SK-N-SH treated with all-trans-retinoic acid at 6 μM for 48 hours (cell line): ENCODE results near the gene ZSWIM7.

Experiments used
- ATAC-seq: fragments of 200-7000 bp; cut with Tn5 transposase; 3 replicates; pipeline ENCODE4 v1.9.1; 2020; ENCODE audit warnings: mild to moderate bottlenecking, moderate library complexity
- ARNTL ChIP-seq: fragments of 450-650 bp; formaldehyde crosslinking; IDR thresholded peaks from 2 replicates; pipeline ENCODE4 v1.5.0; 2020; ENCODE audit warnings: low read depth, mild to moderate bottlenecking, moderate library complexity, borderline replicate concordance
- BACH2 ChIP-seq: fragments of 250-450 bp; sonication (Bioruptor Pico); IDR thresholded peaks from 2 replicates; pipeline ENCODE4 v1.9.0; 2021; ENCODE audit warnings: mild to moderate bottlenecking, borderline replicate concordance
- CSDC2 ChIP-seq: fragments of 250-450 bp; sonication (Bioruptor Pico); IDR thresholded peaks from 2 replicates; pipeline ENCODE4 v1.5.0; 2020; ENCODE audit warnings: mild to moderate bottlenecking, moderate library complexity
- ESRRG ChIP-seq: fragments of 250-450 bp; sonication (Bioruptor Pico); IDR thresholded peaks from 2 replicates; pipeline ENCODE4 v1.6.1; 2021; ENCODE audit warnings: mild to moderate bottlenecking
- ISL1 ChIP-seq: fragments of 250-450 bp; sonication (Bioruptor Pico); IDR thresholded peaks from 2 replicates; pipeline ENCODE4 v2.1.2; 2022; ENCODE audit warnings: mild to moderate bottlenecking, moderate library complexity
- OSR1 ChIP-seq: fragments of 250-450 bp; sonication (Bioruptor Pico); IDR thresholded peaks from 2 replicates; pipeline ENCODE4 v1.8.0; 2022; ENCODE audit warnings: moderate library complexity, mild to moderate bottlenecking, inconsistent platforms
- RARB ChIP-seq: fragments of 250-450 bp; sonication (Bioruptor Pico); IDR thresholded peaks from 2 replicates; pipeline ENCODE4 v1.8.0; 2021; ENCODE audit warnings: mild to moderate bottlenecking, moderate library complexity
- SNAI2 ChIP-seq: fragments of 250-450 bp; sonication (Bioruptor Pico); IDR thresholded peaks from 2 replicates; pipeline ENCODE4 v1.5.0; 2020; ENCODE audit warnings: mild to moderate bottlenecking, moderate library complexity
- TCF4 ChIP-seq: fragments of 250-450 bp; sonication (Bioruptor Pico); IDR thresholded peaks from 2 replicates; pipeline ENCODE4 v1.8.0; 2021; ENCODE audit warnings: mild to moderate bottlenecking, moderate library complexity, borderline replicate concordance
- TOX ChIP-seq: fragments of 250-450 bp; sonication (Bioruptor Pico); IDR thresholded peaks from 2 replicates; pipeline ENCODE4 v1.8.0; 2021; ENCODE audit warnings: mild to moderate bottlenecking, moderate library complexity, borderline replicate concordance
- ZC3H10 ChIP-seq: fragments of 250-450 bp; sonication (Bioruptor Pico); IDR thresholded peaks from 2 replicates; pipeline ENCODE4 v1.5.1; 2021; ENCODE audit warnings: mild to moderate bottlenecking, moderate library complexity
- ZFP3 ChIP-seq: fragments of 250-450 bp; sonication (Bioruptor Pico); IDR thresholded peaks from 2 replicates; pipeline ENCODE4 v1.5.0; 2020; ENCODE audit warnings: mild to moderate bottlenecking, moderate library complexity
- ZFP30 ChIP-seq: fragments of 450-650 bp; formaldehyde crosslinking; IDR thresholded peaks from 2 replicates; pipeline ENCODE4 v1.5.0; 2022; ENCODE audit warnings: mild to moderate bottlenecking, moderate library complexity
- ZNF70 ChIP-seq: fragments of 450-650 bp; formaldehyde crosslinking; IDR thresholded peaks from 2 replicates; pipeline ENCODE4 v1.5.0; 2020; ENCODE audit warnings: mild to moderate bottlenecking, moderate library complexity
- ZNF8 ChIP-seq: fragments of 450-650 bp; formaldehyde crosslinking; IDR thresholded peaks from 2 replicates; pipeline ENCODE4 v1.5.0; 2020; ENCODE audit warnings: mild to moderate bottlenecking, moderate library complexity
- TF ChIP-seq, protein P1 (sequence below): fragments of 250-450 bp; sonication (Bioruptor Pico); IDR thresholded peaks from 2 replicates; pipeline ENCODE4 v1.5.1; 2020; ENCODE audit warnings: low read depth, mild to moderate bottlenecking, moderate library complexity
- TF ChIP-seq, protein P2 (sequence below): fragments of 250-450 bp; sonication (Bioruptor Pico); IDR thresholded peaks from 2 replicates; pipeline ENCODE4 v1.8.0; 2021; ENCODE audit warnings: low read depth, mild to moderate bottlenecking, moderate library complexity, borderline replicate concordance
- TF ChIP-seq, protein P3 (sequence below): fragments of 250-450 bp; sonication (Bioruptor Pico); IDR thresholded peaks from 2 replicates; pipeline ENCODE4 v1.8.0; 2020; ENCODE audit warnings: mild to moderate bottlenecking, moderate library complexity, borderline replicate concordance
- TF ChIP-seq, protein P4 (sequence below): fragments of 250-450 bp; sonication (Bioruptor Pico); IDR thresholded peaks from 2 replicates; pipeline ENCODE4 v1.5.0; 2020; ENCODE audit warnings: mild to moderate bottlenecking, moderate library complexity

Gene ZSWIM7

DNA sequence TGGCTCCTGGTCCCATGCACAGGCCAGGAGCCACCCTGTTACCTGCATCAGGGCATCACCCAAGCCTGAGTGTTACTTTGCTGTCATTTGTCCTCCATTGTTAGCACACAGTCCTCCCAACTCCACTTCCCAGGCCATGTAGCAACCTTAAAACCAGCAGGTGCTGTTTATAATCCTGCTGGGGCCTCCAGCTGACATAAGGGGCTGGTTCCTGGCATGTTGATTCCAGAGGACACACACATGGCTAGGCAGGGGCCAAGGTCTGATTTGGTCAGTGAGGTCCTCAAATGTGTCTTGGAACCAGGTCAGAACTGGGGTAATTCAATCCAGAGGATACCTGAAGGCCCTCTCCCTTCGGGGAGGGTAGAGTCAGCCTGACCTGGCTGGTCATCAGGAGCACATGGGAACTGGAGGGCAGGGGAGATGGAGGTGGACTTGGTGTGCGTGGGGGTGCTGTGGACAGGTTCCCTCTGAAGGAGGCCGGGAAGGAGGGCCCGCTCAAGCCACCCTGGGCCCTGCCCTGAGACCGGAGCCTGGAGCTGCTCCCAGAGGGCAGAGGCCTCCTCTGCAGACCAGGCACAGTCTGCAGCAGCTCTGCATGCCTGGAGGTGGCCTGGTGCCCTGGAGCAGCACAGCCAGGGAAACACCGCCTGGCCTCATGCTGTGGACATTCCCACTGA lies 48.0 kb downstream of the ZSWIM7 start:
- TF ChIP-seq, protein P1, sequence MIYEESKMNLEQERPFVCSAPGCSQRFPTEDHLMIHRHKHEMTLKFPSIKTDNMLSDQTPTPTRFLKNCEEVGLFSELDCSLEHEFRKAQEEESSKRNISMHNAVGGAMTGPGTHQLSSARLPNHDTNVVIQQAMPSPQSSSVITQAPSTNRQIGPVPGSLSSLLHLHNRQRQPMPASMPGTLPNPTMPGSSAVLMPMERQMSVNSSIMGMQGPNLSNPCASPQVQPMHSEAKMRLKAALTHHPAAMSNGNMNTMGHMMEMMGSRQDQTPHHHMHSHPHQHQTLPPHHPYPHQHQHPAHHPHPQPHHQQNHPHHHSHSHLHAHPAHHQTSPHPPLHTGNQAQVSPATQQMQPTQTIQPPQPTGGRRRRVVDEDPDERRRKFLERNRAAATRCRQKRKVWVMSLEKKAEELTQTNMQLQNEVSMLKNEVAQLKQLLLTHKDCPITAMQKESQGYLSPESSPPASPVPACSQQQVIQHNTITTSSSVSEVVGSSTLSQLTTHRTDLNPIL: no peak
- no peak for TF ChIP-seq ZFP30 (CRISPR knock-in tag)
- no peak for TF ChIP-seq ZNF70 (CRISPR knock-in tag)
- no peak for TF ChIP-seq ZFP3
- TF ChIP-seq, protein P2, sequence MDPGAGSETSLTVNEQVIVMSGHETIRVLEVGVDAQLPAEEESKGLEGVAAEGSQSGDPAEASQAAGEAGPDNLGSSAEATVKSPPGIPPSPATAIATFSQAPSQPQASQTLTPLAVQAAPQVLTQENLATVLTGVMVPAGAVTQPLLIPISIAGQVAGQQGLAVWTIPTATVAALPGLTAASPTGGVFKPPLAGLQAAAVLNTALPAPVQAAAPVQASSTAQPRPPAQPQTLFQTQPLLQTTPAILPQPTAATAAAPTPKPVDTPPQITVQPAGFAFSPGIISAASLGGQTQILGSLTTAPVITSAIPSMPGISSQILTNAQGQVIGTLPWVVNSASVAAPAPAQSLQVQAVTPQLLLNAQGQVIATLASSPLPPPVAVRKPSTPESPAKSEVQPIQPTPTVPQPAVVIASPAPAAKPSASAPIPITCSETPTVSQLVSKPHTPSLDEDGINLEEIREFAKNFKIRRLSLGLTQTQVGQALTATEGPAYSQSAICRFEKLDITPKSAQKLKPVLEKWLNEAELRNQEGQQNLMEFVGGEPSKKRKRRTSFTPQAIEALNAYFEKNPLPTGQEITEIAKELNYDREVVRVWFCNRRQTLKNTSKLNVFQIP (CRISPR knock-in tag): no peak
- TF ChIP-seq CSDC2 (CRISPR knock-in tag): no peak
- TF ChIP-seq TCF4 (CRISPR knock-in tag): no peak
- TF ChIP-seq ZC3H10 (CRISPR knock-in tag): no peak
- no peak for TF ChIP-seq SNAI2 (CRISPR knock-in tag)
- TF ChIP-seq OSR1 (CRISPR knock-in tag): no peak
- ATAC-seq: no peak

DNA sequence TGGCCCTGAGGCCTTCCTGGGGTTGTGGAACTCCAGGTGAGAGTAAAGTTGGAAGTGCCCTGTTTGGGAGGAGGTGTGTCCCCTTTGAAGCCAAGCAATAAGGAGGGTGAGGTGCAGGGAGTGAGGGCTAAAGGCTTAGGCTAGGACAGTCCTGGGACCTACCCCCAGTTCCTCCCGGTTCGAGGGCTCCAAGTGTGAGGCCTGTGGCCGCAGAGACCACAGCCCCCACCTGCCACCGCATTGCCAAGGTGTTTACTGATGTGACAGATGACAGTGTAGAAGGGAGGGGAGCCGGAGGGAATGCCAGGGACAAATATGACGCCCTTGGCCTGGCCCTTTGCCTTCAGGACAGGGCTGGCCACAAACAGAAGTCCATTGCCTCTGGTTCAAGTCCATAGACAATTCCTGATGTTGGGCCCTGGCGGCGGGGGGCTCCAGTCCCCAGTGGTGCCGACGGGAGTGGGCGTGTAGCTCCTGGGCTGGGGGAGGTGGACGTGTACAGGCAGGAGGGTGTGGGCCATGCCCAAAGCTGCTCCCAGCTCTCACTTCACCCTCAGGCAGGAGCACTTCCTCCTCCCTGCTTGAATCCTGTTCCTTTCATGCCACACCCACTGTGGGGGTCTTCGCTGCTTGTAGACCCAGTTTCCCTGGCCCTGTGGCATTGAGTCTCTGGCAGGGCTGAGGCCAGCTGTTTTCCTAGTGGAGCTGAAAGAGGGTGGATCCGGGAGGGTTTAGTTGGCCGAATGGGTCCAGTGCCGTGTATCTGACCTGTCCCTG lies 51.3 kb downstream of the ZSWIM7 start:
- ATAC-seq: no peak
- TF ChIP-seq ESRRG (CRISPR knock-in tag): no peak
- no peak for TF ChIP-seq BACH2
- TF ChIP-seq ZNF8 (CRISPR knock-in tag): no peak
- no peak for TF ChIP-seq ZFP30 (CRISPR knock-in tag)
- TF ChIP-seq, protein P2 (CRISPR knock-in tag): no peak
- no peak for TF ChIP-seq ZFP3
- no peak for TF ChIP-seq ARNTL (CRISPR knock-in tag)
- TF ChIP-seq SNAI2 (CRISPR knock-in tag): no peak
- TF ChIP-seq, protein P3, sequence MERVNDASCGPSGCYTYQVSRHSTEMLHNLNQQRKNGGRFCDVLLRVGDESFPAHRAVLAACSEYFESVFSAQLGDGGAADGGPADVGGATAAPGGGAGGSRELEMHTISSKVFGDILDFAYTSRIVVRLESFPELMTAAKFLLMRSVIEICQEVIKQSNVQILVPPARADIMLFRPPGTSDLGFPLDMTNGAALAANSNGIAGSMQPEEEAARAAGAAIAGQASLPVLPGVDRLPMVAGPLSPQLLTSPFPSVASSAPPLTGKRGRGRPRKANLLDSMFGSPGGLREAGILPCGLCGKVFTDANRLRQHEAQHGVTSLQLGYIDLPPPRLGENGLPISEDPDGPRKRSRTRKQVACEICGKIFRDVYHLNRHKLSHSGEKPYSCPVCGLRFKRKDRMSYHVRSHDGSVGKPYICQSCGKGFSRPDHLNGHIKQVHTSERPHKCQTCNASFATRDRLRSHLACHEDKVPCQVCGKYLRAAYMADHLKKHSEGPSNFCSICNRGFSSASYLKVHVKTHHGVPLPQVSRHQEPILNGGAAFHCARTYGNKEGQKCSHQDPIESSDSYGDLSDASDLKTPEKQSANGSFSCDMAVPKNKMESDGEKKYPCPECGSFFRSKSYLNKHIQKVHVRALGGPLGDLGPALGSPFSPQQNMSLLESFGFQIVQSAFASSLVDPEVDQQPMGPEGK: no peak

DNA sequence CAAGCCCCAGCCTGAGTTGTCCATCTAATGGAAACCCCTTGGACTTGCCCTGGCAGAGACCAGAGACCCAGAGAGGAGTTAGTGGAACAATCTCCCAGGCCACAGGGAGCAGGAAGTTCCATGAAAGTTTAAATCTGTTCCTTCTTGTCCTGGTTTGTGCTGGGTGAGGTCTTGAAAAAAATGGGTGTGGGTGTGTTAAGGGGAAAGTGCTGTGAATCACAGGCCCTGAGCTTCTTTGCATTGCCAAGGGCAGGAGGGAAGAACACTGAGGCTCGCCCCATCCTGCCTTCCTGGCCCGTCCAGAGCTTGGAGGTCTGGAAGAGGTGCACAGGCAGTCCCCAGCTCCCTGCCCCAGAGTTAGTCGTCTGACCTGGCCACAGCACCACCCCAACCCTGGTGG lies 52.2 kb downstream of the ZSWIM7 start:
- TF ChIP-seq TOX (CRISPR knock-in tag): no peak
- TF ChIP-seq OSR1 (CRISPR knock-in tag): no peak
- no peak for TF ChIP-seq ZFP30 (CRISPR knock-in tag)
- TF ChIP-seq, protein P3: no peak
- TF ChIP-seq, protein P2 (CRISPR knock-in tag): no peak
- no peak for TF ChIP-seq SNAI2 (CRISPR knock-in tag)
- TF ChIP-seq, protein P4, sequence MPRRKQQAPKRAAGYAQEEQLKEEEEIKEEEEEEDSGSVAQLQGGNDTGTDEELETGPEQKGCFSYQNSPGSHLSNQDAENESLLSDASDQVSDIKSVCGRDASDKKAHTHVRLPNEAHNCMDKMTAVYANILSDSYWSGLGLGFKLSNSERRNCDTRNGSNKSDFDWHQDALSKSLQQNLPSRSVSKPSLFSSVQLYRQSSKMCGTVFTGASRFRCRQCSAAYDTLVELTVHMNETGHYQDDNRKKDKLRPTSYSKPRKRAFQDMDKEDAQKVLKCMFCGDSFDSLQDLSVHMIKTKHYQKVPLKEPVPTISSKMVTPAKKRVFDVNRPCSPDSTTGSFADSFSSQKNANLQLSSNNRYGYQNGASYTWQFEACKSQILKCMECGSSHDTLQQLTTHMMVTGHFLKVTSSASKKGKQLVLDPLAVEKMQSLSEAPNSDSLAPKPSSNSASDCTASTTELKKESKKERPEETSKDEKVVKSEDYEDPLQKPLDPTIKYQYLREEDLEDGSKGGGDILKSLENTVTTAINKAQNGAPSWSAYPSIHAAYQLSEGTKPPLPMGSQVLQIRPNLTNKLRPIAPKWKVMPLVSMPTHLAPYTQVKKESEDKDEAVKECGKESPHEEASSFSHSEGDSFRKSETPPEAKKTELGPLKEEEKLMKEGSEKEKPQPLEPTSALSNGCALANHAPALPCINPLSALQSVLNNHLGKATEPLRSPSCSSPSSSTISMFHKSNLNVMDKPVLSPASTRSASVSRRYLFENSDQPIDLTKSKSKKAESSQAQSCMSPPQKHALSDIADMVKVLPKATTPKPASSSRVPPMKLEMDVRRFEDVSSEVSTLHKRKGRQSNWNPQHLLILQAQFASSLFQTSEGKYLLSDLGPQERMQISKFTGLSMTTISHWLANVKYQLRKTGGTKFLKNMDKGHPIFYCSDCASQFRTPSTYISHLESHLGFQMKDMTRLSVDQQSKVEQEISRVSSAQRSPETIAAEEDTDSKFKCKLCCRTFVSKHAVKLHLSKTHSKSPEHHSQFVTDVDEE (CRISPR knock-in tag): no peak
- no peak for TF ChIP-seq BACH2
- TF ChIP-seq ISL1 (CRISPR knock-in tag): no peak
- no peak for TF ChIP-seq ARNTL (CRISPR knock-in tag)
- TF ChIP-seq RARB: no peak
- no peak for TF ChIP-seq TCF4 (CRISPR knock-in tag)
- TF ChIP-seq ZNF70 (CRISPR knock-in tag): no peak
- ATAC-seq: no peak
